Kidney epithelial cell (primary cell): Measurements from ENCODE around the gene SAMD3. TPM values are rescaled to one million over a fixed set of nuclear protein-coding genes. Genes with fewer than 3 reads are reported as not detected.

ENCODE experiments used
- DNase-seq: peaks from one replicate; pipeline ENCODE4 v3.0.0-alpha.2; 2010; ENCODE audit warnings: low read depth
- H3K27me3 ChIP-seq: 2 replicates; pipeline ENCODE4 v1.6.0; 2011; ENCODE audit warnings: low read length; ENCODE audit not compliant: control insufficient read depth, insufficient read depth
- H3K36me3 ChIP-seq: 2 replicates; pipeline ENCODE4 v1.5.1; 2011; ENCODE audit warnings: low read length; ENCODE audit not compliant: control insufficient read depth, insufficient read depth
- H3K4me3 ChIP-seq: 2 replicates; pipeline ENCODE4 v1.5.1; 2011; ENCODE audit warnings: low read depth, mild to moderate bottlenecking, control low read depth, low read length
- total RNA-seq: library from RNA; depleted of rRNA; stranded (reverse); fragments of >200 nt; gene quantifications from 2 replicates; pipeline ENCODE4 v1.2.3, GENCODE V29; 2015
- TF ChIP-seq, protein P1 (sequence below): IDR thresholded peaks from 2 replicates; pipeline ENCODE4 v1.5.1; 2011; ENCODE audit warnings: mild to moderate bottlenecking, moderate library complexity, low read length, control low read depth, inconsistent platforms; ENCODE audit not compliant: insufficient read depth, poor library complexity, severe bottlenecking

Gene SAMD3
- total RNA-seq, 1 donor from 2014 or later: not detected

- no peak for DNase-seq
- Histone ChIP-seq H3K36me3 (no peaks in the 10 kb centered on the region), H3K4me3 (no peak overlapping the region), H3K27me3 (no peaks in the 10 kb centered on the region)
- TF ChIP-seq, protein P1, sequence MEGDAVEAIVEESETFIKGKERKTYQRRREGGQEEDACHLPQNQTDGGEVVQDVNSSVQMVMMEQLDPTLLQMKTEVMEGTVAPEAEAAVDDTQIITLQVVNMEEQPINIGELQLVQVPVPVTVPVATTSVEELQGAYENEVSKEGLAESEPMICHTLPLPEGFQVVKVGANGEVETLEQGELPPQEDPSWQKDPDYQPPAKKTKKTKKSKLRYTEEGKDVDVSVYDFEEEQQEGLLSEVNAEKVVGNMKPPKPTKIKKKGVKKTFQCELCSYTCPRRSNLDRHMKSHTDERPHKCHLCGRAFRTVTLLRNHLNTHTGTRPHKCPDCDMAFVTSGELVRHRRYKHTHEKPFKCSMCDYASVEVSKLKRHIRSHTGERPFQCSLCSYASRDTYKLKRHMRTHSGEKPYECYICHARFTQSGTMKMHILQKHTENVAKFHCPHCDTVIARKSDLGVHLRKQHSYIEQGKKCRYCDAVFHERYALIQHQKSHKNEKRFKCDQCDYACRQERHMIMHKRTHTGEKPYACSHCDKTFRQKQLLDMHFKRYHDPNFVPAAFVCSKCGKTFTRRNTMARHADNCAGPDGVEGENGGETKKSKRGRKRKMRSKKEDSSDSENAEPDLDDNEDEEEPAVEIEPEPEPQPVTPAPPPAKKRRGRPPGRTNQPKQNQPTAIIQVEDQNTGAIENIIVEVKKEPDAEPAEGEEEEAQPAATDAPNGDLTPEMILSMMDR: no peak
These were observed 6.1 kb downstream of the SAMD3 start for GRCh38 chr6:130216620-130217019.

DNA sequence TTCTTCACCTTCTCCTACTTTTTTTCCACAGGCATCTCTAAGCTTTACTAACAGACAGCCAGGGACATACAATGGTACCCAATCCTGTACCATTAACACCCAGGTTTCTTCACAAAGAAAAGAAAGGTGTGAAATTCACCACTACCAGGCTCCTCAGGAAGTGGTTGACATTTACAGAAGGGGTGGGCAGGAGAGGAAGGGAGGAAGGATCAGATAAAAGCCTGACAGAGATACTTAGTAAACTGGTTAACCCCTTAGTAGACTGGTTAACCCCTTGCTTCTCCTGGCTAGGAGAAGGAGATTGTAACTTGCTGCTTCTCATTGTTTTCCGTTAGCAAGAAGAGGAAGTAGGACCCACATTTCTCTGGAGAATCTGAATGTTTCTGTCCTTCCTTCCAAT, 7.2 kb downstream of the SAMD3 start:
- no peak for DNase-seq
- no peaks in the 10 kb centered on the region for H3K36me3 ChIP-seq
- no peak overlapping the region for H3K4me3 ChIP-seq
- TF ChIP-seq, protein P1: no peak
- H3K27me3 ChIP-seq: no peaks in the 10 kb centered on the region

DNA sequence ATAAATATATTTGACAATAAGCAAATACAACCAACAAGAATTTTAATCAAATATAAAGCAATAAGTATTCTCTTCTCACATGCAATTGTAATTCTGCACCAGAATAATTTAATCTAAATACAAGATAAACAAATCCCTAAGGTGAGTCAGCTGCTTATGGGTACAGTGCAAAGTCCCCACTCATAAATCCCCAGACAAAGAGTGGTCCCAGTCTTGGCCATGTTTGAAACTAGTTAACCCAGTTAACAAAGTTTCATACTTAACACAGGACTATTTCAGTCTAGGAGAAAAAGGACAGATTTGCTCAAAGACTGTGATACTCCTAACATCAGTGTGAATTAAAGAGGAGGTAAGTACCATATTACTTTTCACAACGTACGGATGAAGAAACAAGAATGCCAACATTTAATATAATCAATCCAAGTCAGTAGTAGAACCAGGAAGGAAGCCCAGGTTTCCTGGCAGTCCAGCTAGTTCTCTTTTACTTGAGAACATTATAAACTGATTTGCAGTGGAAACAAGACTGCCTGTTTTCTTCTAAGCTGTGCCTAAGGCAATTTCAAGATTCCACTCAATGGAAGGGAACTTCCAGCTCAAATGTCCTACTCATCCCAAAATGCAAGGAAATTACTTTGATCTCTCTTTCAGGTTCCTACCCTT, 10.4 kb downstream of the SAMD3 start:
- no peaks in the 10 kb centered on the region for H3K27me3 ChIP-seq
- no peaks in the 10 kb centered on the region for H3K36me3 ChIP-seq
- no peak for DNase-seq
- TF ChIP-seq, protein P1: no peak
- no peak overlapping the region for H3K4me3 ChIP-seq

DNA sequence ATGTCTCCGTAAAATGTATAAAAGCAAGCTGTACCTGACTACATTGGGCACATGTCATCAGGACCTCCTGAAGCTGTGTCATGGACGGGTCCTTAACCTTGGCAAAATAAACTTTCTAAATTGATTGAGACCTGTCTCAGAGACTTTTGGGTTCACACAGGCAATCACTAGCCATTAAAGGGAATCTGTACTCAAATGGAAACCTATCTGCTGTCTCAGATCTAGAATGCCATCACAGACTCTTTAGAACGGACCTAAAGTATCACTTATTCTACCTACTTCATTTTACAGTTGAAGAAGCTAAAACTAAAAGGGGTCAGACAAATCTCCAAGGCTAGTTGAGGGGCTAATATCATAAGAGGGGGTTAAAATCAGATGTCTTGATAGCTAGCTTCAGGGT, 11.1 kb downstream of the SAMD3 start:
- no peak for DNase-seq
- Histone ChIP-seq H3K4me3 (no peak overlapping the region), H3K27me3 (no peaks in the 10 kb centered on the region), H3K36me3 (no peaks in the 10 kb centered on the region)
- TF ChIP-seq, protein P1: no peak

DNA sequence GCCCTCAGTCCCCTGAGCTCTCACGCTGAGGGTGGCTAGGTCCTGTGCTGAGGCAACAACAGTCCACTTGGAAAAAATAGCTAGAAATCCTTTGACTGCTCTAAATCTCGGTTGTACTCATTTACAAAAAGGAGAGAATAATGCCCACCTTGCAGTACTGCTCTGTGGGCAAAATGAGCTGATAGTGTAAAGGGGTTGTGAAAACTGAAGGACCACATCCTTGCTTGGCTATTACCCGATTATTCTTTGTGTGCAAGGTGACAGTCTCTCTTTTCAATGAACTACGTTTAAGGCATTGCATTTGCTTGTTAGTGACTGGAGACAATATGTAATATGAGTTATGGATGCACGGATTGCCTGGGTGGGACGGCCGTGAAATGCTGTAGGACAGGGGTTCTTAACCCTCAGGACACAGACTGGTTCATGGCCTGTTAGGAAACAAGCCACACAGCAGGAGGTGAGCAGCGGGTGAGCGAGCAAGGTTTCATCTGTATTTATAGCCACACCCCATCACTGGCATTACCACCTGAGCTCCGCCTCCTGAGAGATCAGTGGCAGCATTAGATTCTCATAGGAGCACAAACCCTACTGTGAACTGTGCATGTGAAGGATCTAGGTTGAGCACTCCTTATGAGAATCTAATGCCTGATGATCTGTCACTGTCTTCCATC, 14.6 kb downstream of the SAMD3 start:
- Histone ChIP-seq H3K4me3 (no peak overlapping the region), H3K27me3 (no peaks in the 10 kb centered on the region), H3K36me3 (no peaks in the 10 kb centered on the region)
- no peak for DNase-seq
- TF ChIP-seq, protein P1: no peak
